ENCODE measurements around the gene MEX3C. TPM values are rescaled to one million over a fixed set of nuclear protein-coding genes. Genes with fewer than 3 reads are reported as not detected.
A peak's percentile ranks its signal among the peaks of the same experiment; 100 is the strongest.

Gene MEX3C
- total RNA-seq, 4 donors from 2014 or later: 30.6 to 44.7 (median 33.2) TPM

- TF ChIP-seq POLR2A (IDR thresholded peaks at IDR 0.05) (no peak), CTCF (IDR thresholded peaks at IDR 0.05) (no peak)
- WGBS, 2 donors: 41 to 44% methylated on average over 12 of the region's 12 CpGs
- Histone ChIP-seq H3K27me3 (no peaks in the 10 kb centered on the region), H3K4me1 (peaks cover 0 to 7% of the 10 kb centered on the region in 2 donors), H3K36me3 (no peaks in the 10 kb centered on the region), H3K4me3 (replicated peaks in 1 of 3) (no peak overlapping the region), H3K9me3 (no peaks in the 10 kb centered on the region), H3K27ac (peak overlapping the region in 1 of 3 donors; percentile 7)
- DNase-seq: peak; percentile 56 to 59
- intact Hi-C loops (cut with DNase I): no loop called here
Observed at GRCh38 chr18:51133580-51134160, 63.8 kb downstream of the MEX3C start.

GRCh38 chr18:51132256-51132935, 65.1 kb downstream of the MEX3C start:
- Histone ChIP-seq H3K27ac (no peak overlapping the region), H3K9me3 (no peaks in the 10 kb centered on the region), H3K4me3 (replicated peaks in 1 of 3) (no peak overlapping the region), H3K4me1 (peaks cover 0 to 7% of the 10 kb centered on the region in 2 donors), H3K27me3 (no peaks in the 10 kb centered on the region), H3K36me3 (no peaks in the 10 kb centered on the region)
- TF ChIP-seq CTCF (IDR thresholded peaks at IDR 0.05) (no peak), POLR2A (IDR thresholded peaks at IDR 0.05) (no peak)
- intact Hi-C loops (cut with DNase I): no loop called here
- WGBS, 2 donors: 80 to 88% methylated on average over 4 to 6 of the region's 6 CpGs
- no peak for DNase-seq

GRCh38 chr18:51128533-51128932, 68.9 kb downstream of the MEX3C start:
- no peak for TF ChIP-seq CTCF (IDR thresholded peaks at IDR 0.05)
- TF ChIP-seq POLR2A (IDR thresholded peaks at IDR 0.05): no peak

GRCh38 chr18:51127664-51128063, 69.8 kb downstream of the MEX3C start:
- WGBS, 2 donors: 88 to 89% methylated on average over 3 of the region's 3 CpGs
- H3K27me3 ChIP-seq: no peaks in the 10 kb centered on the region

More at GRCh38 chr18:51128533-51128932, 68.9 kb downstream of the MEX3C start:
- no peaks in the 10 kb centered on the region for H3K36me3 ChIP-seq
- no peaks in the 10 kb centered on the region for H3K27me3 ChIP-seq
- no peak overlapping the region for H3K4me3 ChIP-seq (replicated peaks in 1 of 3)
- H3K9me3 ChIP-seq: no peaks in the 10 kb centered on the region
- no peak overlapping the region for H3K27ac ChIP-seq
- intact Hi-C loops (cut with DNase I): no loop called here
- no peak for DNase-seq
- 72 to 79% methylated on average over 4 of the region's 4 CpGs for WGBS, 2 donors
- peaks cover 0 to 3% of the 10 kb centered on the region in 2 donors for H3K4me1 ChIP-seq

More at GRCh38 chr18:51127664-51128063, 69.8 kb downstream of the MEX3C start:
- H3K9me3 ChIP-seq: no peaks in the 10 kb centered on the region
- intact Hi-C loops (cut with DNase I): no loop called here
- TF ChIP-seq POLR2A (IDR thresholded peaks at IDR 0.05) (no peak), CTCF (IDR thresholded peaks at IDR 0.05) (no peak)
- H3K27ac ChIP-seq: no peak overlapping the region
- H3K4me3 ChIP-seq (replicated peaks in 1 of 3): no peak overlapping the region
- no peaks in the 10 kb centered on the region for H3K4me1 ChIP-seq
- H3K36me3 ChIP-seq: no peaks in the 10 kb centered on the region
- no peak for DNase-seq

Data from thyroid gland (tissue), 4 donors.